Erythroblast (primary cell): ENCODE results near the gene NFIB.

Experiments used
- DNase-seq, 2 experiments: peaks; one replicate each; lab custom pipeline; 2025; lab: John Stamatoyannopoulos, UW
- GATA1 ChIP-seq: IDR thresholded peaks from 2 replicates; pipeline ENCODE4 v1.6.1; 2011; ENCODE audit warnings: low read depth, mild to moderate bottlenecking, control low read depth, low read length, moderate library complexity
- POLR2A ChIP-seq: IDR thresholded peaks from 2 replicates; pipeline ENCODE4 v1.6.1; 2011; ENCODE audit warnings: mild to moderate bottlenecking, low read length

Gene NFIB

GRCh38 chr9:14277761-14278160 is 36.2 kb downstream of the NFIB start:
- no peak for TF ChIP-seq GATA1
- no peak for TF ChIP-seq POLR2A
- DNase-seq: no peak

DNA sequence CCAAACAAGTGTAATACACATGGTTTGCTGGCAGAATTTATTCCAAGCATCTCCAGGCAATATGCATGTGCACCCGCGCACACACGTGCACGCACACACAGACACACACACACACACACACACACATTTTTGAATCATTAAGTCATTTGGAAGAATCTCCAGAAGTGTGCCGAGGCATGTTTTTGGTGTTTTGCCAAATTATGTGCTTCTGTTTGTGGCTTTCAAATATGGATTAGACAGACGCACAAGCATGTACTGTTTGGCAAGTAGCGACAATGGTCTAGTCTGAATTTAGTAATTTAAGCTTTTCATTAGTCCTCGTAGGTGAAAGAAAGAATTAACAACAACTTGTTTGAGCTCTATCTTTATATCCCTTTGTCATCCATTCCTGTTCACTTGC is 36.7 kb downstream of the NFIB start:
- no peak for TF ChIP-seq GATA1
- TF ChIP-seq POLR2A: no peak
- no peak for DNase-seq

GRCh38 chr9:14275331-14275730 is 38.6 kb downstream of the NFIB start:
- DNase-seq: no peak
- TF ChIP-seq GATA1 (no peak), POLR2A (no peak)

DNA sequence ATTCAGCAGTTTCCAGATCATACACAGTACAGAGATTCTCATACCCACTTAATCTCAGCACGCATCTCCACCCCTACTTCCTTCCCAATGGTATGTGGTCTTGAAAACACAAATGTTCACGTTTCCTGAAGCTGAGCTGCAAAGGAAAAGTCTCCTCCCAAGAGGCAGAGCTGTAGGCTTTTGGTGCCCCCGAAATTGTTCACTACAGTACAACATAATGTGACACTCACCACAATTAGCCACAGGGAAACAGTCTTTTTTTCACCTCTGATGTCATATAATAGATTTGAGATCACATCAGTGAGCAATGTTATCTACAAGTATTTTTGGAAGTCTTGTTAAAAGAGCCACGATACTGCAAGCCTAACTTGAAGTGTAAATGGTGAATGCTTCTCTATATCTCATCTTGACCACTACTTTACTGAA is 40.2 kb downstream of the NFIB start:
- DNase-seq: no peak
- no peak for TF ChIP-seq GATA1

DNA sequence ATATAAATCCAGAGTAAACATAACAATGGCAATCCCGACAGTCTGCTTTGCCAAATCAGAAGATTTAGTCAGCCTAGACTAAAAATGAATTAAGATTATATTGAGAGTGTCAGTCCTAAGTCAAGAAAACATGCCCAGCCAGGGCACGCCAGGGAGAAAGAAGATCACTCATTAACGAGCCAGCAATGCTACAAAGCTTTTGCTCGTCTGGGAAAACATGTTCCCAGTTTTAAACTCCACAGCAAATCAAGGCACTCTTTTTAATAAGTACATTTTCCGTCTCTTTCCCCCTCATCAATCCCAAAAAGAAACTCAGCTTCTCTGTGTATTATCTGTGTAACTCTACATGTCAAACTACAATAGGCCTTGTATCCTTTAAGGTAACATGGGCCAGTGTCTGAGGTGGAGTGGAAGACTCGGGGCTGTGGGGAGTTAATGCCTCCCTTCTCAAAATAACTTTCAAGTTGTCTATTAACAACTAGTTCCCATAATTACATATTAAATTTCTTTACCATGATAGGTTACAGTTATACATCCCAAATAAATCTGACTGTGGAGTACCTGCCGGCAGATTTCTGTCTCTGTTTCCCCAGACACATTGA is 40.9 kb downstream of the NFIB start:
- DNase-seq: no peak
- no peak for TF ChIP-seq POLR2A
- TF ChIP-seq GATA1: no peak

DNA sequence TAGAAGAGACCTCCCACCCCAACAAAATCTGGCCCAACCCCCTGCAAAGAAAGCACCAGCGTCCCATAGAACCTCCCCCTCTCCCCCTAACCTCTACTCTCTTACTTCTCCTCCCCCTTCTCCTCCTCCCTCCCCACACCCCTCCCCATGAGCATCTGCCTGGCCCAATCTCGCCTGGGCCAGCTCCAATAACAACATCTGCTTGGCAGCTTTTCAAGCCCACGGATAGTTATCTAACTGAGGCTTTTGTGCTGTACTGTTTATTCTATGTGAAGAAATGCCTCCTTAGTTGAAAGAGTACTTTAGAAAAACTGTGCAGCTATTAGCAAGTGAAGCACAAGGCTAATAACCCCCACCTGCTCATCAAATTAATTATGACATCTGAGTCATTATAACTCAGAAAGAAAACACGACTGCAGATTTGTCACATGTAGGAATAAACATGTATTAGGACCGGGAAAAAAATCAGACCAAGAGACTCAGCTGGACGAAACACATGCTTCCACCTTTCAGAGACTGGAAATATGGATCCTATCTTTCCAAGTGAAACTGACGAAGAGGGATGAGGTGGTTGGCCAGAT is 42.8 kb downstream of the NFIB start:
- TF ChIP-seq POLR2A (no peak), GATA1 (no peak)
- peak; percentile 26 to 56 for DNase-seq

DNA sequence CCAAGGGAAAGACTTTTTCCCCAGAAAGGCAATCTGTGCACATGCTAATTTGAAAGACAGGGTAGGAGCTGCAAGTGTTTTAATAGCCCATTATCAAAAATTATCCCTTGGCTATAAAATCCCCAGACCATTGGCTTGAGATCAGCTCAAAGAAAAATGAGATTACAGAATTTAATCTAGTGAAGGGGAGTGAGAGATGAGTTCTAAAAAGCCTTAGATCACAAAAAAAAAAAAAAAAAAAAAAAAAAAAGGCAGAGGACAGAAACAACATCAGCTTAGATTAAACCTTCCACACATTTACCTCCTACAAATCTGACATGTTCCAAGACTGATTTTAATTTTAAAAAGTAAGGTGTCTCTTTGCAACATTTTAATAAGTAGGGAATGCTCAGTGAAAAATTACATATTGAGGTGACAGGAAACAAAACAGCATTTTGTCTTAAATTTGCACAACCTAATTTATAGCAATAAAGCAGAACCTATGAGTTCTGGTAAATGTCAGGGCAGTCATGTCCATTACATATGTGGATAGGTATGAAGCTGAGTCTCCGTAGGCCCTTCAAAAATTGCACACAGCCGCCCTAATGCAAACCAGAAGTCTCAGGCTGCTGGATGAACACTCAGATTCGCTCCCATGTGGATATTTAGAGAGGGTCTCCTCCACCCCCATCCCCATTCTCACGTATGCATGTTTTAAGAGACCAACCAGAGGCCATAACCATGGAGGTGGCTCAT is 43.4 kb downstream of the NFIB start:
- TF ChIP-seq POLR2A (no peak), GATA1 (no peak)
- DNase-seq: no peak

DNA sequence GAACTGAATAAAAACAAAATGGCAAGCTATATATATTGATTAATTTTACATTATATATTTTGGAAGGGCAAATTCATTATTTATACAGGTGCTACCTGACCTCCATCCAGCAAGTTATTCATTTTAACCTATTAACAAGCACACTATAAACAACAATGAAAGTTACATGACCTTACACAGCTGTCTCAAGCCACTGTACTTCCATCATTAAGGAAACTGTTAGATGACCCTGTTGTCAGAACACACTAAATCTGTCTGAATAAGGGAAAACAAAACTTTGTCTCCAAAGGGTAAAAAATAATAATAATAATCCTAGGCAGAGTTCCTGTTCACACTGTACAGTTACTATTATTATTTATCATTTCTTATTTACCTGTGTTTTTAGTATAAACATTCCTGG is 44.0 kb downstream of the NFIB start:
- no peak for DNase-seq

DNA sequence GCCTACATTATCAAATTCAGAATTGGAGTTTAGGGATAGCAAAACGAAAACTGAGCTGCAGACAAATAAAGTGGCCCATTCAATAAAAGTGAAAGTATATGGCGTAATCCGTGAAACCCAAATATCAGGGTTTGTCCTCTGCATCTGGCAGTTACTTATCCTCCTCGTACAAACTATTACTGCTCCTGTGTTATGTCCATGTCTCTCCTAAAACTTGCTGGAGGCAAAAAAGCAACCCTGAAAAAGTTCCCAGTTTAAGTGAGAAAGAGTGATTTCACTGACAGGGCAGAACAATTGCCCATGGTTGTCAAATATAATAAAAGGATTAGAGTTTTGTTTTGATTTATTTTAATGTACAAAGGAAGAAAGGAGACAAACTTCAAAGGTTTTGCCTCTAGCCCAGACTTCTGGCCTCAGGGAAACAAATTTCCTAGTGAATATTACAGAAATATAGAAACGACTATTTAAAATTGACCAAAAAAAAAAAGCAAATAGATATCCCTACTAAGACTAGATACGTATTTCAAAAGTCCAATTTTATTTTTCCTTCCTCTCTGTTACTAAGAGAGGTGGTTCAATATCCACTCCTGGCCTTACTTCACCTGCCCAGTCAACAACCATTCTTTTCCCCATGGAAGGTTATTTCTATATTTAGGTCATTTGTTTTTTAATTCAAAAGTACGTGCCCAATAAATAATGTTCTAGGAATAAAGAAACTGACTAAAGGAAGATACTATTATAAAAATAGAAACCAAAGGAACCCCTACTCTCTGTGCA is 50.0 kb downstream of the NFIB start:
- TF ChIP-seq GATA1 (no peak), POLR2A (no peak)
- no peak for DNase-seq

More for the DNA sequence above, 44.0 kb downstream of the NFIB start:
- TF ChIP-seq GATA1: no peak

- no peak for DNase-seq
- TF ChIP-seq POLR2A (no peak), GATA1 (no peak)
Observed at GRCh38 chr9:14262827-14263226, 51.1 kb downstream of the NFIB start.

- TF ChIP-seq GATA1: no peak
- no peak for TF ChIP-seq POLR2A
- no peak for DNase-seq
Observed at GRCh38 chr9:14261616-14262015, 52.3 kb downstream of the NFIB start.

DNA sequence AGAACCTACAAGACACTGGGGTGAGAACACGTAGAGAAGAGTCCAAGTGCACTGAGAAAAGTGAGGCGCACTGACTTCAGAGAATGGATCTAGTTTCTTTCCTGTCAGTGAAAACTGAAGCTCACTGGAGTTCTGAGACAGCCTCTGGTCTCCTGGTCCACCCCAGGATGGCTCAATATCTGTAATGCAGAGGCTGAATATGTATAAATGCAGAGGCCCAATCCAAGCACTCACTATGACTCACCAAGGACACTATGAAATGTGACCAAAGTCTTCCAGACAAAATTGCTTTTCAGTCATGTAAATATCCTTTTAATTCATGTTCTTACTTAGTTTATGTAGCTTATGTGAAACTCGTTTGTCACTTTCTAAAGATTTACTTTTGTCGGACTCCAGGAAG is 53.8 kb downstream of the NFIB start:
- DNase-seq: no peak
- no peak for TF ChIP-seq POLR2A
- no peak for TF ChIP-seq GATA1

DNA sequence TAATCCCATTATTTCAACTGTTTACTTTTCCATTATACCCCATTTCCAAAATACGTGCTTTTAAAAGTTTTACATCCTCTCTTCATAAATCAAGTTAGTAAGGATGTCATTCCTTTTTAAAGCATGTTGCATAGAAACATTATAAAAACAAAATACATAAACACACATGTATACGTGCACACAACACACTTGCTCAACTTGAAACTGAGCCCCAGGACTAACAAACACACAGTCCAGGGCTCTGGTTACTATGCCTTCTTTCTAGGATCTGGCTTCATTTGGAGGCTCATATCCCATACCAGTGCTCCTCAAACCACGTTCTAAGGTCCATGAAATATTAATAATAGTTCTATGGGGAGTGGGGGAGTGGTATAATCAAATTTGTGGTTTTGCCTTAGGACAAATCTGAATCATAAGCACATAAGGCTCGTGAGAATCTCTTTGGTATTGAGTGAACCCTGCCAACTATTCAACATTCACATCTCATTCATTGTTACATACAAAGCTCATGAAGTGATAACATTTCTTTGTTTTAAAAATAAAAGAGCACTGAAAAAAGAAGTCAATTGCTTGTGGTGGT is 55.2 kb downstream of the NFIB start:
- DNase-seq: no peak
- no peak for TF ChIP-seq POLR2A
- no peak for TF ChIP-seq GATA1

DNA sequence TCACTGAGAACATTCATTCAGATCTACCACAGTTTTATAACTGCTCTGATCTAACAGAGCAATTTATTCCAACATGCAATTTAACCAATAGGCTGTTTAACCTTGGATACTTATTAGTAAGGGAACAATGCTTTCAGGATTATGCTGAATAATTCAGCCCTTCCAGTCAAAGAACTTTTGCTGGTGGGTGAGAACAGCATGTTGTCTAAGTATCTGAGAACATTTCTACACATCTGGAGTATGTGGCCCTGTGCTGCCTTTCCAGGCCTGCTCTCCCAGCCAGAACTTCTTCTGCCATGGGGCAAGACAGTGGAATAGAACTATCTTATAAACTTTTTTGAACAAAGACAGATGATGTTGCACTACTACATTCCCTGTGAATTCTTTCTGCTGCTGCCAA is 55.8 kb downstream of the NFIB start:
- no peak for DNase-seq
- TF ChIP-seq POLR2A (no peak), GATA1 (no peak)
